GM12874 (cell line): Measurements from ENCODE around the gene PLEK.

Experiments used
- CTCF ChIP-seq: IDR thresholded peaks from 2 replicates; pipeline ENCODE4 v1.5.1; 2011; ENCODE audit warnings: low read depth, mild to moderate bottlenecking, control low read depth, low read length, moderate library complexity; ENCODE audit not compliant: insufficient read depth

Gene PLEK

GRCh38 chr2:68341583-68341982 is 23.5 kb upstream of the PLEK start:
- TF ChIP-seq CTCF: no peak

- no peak for TF ChIP-seq CTCF
These were observed 22.6 kb upstream of the PLEK start for GRCh38 chr2:68342470-68342869.

- no peak for TF ChIP-seq CTCF
These were observed 21.1 kb upstream of the PLEK start for GRCh38 chr2:68344031-68344430.

GRCh38 chr2:68345129-68345875 is 19.8 kb upstream of the PLEK start:
- no peak for TF ChIP-seq CTCF

- TF ChIP-seq CTCF: no peak
These were observed 13.1 kb upstream of the PLEK start for GRCh38 chr2:68351997-68352396.

- TF ChIP-seq CTCF: no peak
These were observed 12.3 kb upstream of the PLEK start for GRCh38 chr2:68352651-68353391.

- no peak for TF ChIP-seq CTCF
These were observed 8.4 kb upstream of the PLEK start for GRCh38 chr2:68356599-68357239.
